MCF 10A (cell line): ENCODE results near the gene UTP4. TPM values are rescaled to one million over a fixed set of nuclear protein-coding genes. Genes with fewer than 3 reads are reported as not detected.

ENCODE experiments used
- BruUV-seq: library from RNA; stranded (reverse); fragments of 400-500 nt; replicated peaks from 2 replicates; lab custom pipeline; 2021; lab: Mats Ljungman, UMichigan
- CTCF ChIA-PET: fragments of 300-600 bp; sonication (Branson Sonifier 250); formaldehyde crosslinking; extraction: SDS; loops from one replicate; lab custom pipeline; 2021; ENCODE audit warnings: antibody characterized with exemption, inconsistent platforms; lab: Yijun Ruan, JAX
- POLR2A ChIA-PET: fragments of 300-600, 350-650 bp; sonication (Branson Sonifier 250); formaldehyde crosslinking; extraction: SDS; loops from one replicate; lab custom pipeline; 2020; ENCODE audit warnings: antibody characterized with exemption, inconsistent platforms; lab: Yijun Ruan, JAX
- DNase-seq: peaks from one replicate; pipeline ENCODE4 v3.0.0-alpha.2; 2018; ENCODE audit not compliant: unreplicated experiment
- H3K27ac Mint-ChIP-seq: one replicate; pipeline ENCODE4 v1.8.0; 2022; ENCODE audit warnings: mild to moderate bottlenecking, low read depth, mixed read lengths; ENCODE audit not compliant: unreplicated experiment
- H3K27me3 Mint-ChIP-seq: one replicate; pipeline ENCODE4 v1.8.0; 2022; ENCODE audit warnings: mixed read lengths; ENCODE audit not compliant: insufficient read depth, unreplicated experiment
- H3K36me3 Mint-ChIP-seq: one replicate; pipeline ENCODE4 v1.8.0; 2022; ENCODE audit warnings: mild to moderate bottlenecking, moderate library complexity, mixed read lengths; ENCODE audit not compliant: insufficient read depth, unreplicated experiment
- H3K4me1 Mint-ChIP-seq: one replicate; pipeline ENCODE4 v1.8.0; 2022; ENCODE audit warnings: mixed read lengths; ENCODE audit not compliant: insufficient read depth, unreplicated experiment
- H3K4me3 Mint-ChIP-seq: one replicate; pipeline ENCODE4 v1.8.0; 2022; ENCODE audit warnings: mild to moderate bottlenecking, moderate library complexity, mixed read lengths; ENCODE audit not compliant: unreplicated experiment
- H3K9me3 Mint-ChIP-seq: one replicate; pipeline ENCODE4 v1.8.0; 2022; ENCODE audit warnings: mixed read lengths; ENCODE audit not compliant: unreplicated experiment
- intact Hi-C: fragments of 100-400 bp; cut with micrococcal nuclease; formaldehyde crosslinking; loops from 2 replicates; pipeline ENCODE4 v1.14.1; 2022
- total RNA-seq: library from RNA; stranded (reverse); gene quantifications from 2 replicates; pipeline ENCODE4 v1.2.3, GENCODE V29; 2022
- TF ChIP-seq, protein P1 (sequence below): fragments of 200-600 bp; IDR thresholded peaks from one replicate; pipeline ENCODE4 v1.8.0; 2022; ENCODE audit warnings: antibody characterized with exemption, mild to moderate bottlenecking; ENCODE audit not compliant: unreplicated experiment

Gene UTP4
- total RNA-seq, 1 experiment from 2014 or later, result 97.1 TPM

DNA sequence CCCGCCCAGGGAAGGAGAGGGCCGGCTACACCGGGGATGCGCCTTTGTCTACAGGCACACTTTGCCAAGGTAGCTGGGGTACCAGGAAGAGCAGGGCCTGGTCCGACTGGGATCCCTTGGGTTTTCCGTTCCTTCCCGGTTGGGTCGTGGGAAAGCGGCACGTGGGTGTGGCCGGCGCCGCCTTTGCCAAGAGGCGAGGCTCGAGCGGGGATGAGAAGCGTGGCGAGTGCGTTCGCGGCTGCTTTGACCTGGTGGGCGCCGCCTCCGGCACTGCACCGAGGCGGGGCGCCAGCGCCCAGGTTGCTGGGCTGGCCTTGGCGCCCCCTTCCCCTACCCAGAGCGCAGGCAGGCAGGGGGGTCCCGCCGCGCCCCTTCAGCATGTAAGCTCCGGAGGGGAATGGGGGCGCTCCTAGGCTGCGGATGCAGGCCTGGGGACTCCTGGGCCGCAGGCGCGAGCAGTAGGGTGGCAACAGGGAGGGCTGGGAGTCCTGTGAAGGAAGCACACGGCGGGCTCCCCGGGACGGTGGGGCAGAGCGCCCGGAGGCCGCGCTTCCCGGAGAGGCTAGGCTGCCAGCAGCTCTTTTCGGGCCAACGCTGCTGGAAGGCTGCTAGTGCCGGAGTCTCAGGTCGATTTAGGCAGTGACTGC lies 25.0 kb upstream of the UTP4 start:
- no peaks in the 10 kb centered on the region for H3K27me3 Mint-ChIP-seq
- H3K36me3 Mint-ChIP-seq, result peaks cover 11% of the 10 kb centered on the region
- H3K27ac Mint-ChIP-seq, result no peak overlapping the region
- ChIA-PET CTCF (interaction anchor here (0.6 to 4.4 kb wide), 5 partner anchors 17 to 205 kb away, joined by 3 to 47 read pairs (median 4); no protein-coding TSS in a partner anchor), POLR2A (interaction anchor here (0.5 to 0.9 kb wide), 3 partner anchors 37 to 575 kb away, joined by 3 to 4 read pairs (median 3); no protein-coding TSS in a partner anchor)
- H3K4me3 Mint-ChIP-seq, result peak overlapping the region; percentile 96
- intact Hi-C loops, result no loop called here
- TF ChIP-seq, protein P1, sequence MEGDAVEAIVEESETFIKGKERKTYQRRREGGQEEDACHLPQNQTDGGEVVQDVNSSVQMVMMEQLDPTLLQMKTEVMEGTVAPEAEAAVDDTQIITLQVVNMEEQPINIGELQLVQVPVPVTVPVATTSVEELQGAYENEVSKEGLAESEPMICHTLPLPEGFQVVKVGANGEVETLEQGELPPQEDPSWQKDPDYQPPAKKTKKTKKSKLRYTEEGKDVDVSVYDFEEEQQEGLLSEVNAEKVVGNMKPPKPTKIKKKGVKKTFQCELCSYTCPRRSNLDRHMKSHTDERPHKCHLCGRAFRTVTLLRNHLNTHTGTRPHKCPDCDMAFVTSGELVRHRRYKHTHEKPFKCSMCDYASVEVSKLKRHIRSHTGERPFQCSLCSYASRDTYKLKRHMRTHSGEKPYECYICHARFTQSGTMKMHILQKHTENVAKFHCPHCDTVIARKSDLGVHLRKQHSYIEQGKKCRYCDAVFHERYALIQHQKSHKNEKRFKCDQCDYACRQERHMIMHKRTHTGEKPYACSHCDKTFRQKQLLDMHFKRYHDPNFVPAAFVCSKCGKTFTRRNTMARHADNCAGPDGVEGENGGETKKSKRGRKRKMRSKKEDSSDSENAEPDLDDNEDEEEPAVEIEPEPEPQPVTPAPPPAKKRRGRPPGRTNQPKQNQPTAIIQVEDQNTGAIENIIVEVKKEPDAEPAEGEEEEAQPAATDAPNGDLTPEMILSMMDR, result no peak
- no peak for DNase-seq
- peaks cover 8% of the 10 kb centered on the region for H3K4me1 Mint-ChIP-seq
- BruUV-seq, result no TSS peak
- no peaks in the 10 kb centered on the region for H3K9me3 Mint-ChIP-seq

DNA sequence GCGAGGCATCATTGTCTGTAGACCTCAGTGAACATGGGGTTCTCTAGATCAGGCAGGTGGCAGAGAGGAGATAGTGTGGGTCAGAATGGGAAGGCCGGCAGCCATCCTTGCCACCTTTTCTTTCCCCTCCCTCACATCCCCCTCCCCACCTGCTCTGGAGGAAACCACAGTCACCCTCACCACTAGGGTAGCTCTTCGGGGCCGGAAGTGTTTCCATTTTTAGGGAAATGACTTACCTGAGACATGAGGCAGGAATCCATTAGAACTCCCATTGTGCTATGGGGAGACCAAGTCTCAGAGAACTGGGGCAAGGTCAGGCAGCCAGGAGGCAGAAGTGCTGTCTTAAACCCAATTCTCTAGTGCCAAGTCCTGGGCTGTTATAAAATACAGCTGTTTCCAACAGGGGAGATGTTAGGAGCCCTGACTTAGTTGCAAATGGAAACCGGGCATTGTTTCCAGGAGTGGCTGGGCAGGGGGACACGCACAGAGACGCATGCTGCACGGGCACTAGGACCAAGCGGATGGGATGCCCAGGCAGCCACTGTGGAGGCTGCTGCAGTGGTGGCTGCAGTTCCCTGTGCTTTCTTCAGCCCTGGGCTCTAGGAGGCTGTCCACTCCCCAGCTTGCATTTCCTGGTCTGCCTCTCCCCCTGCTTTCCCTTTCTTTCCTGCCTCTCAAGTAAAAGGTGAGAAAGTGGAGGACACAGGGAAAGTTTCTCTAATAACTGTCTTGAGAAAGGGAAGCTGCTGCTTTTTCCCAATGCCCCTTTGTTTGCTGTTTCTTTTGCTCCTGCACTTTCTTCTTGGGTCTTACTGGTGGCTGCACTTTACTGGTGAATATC lies 24.2 kb upstream of the UTP4 start:
- BruUV-seq, result no TSS peak
- ChIA-PET POLR2A (interaction anchor here (0.7 to 0.9 kb wide), 2 partner anchors 37 to 576 kb away, joined by 3 read pairs; no protein-coding TSS in a partner anchor), CTCF (interaction anchor here (0.6 to 4.4 kb wide), 7 partner anchors 14 to 265 kb away, joined by 3 to 47 read pairs (median 4); partner anchors contain the start of gene TANGO6)
- Mint-ChIP-seq H3K27ac (no peak overlapping the region), H3K36me3 (peaks cover 11% of the 10 kb centered on the region), H3K9me3 (no peaks in the 10 kb centered on the region), H3K27me3 (no peaks in the 10 kb centered on the region), H3K4me3 (no peak overlapping the region), H3K4me1 (peaks cover 8% of the 10 kb centered on the region)
- DNase-seq, result no peak
- TF ChIP-seq, protein P1, result no peak
- intact Hi-C loops, result no loop called here

DNA sequence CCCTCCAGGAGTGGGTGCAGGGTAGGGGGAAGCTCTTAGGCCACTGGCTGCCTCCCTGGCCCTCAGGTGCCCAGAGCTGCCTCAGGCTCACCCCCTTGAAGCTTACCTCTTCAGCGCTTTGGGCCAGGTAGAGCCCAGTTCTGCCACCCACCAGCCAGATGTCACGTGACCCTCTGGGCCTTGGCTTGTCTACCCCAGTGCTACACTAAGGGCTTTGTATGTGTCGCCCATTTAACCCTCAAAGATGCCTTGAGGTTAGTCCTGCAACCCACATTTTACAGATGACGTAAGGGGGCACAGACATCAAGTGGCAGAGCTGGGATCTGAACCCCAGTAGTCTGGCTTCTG lies 23.6 kb upstream of the UTP4 start:
- ChIA-PET CTCF (interaction anchor here (0.6 to 4.4 kb wide), 3 partner anchors 14 to 266 kb away, joined by 3 to 47 read pairs (median 5); partner anchors contain the start of gene TANGO6), POLR2A (no interaction called here)
- Mint-ChIP-seq H3K36me3 (peaks cover 11% of the 10 kb centered on the region), H3K27ac (no peak overlapping the region), H3K4me1 (peaks cover 8% of the 10 kb centered on the region), H3K27me3 (no peaks in the 10 kb centered on the region), H3K9me3 (no peaks in the 10 kb centered on the region), H3K4me3 (no peak overlapping the region)
- TF ChIP-seq, protein P1, result no peak
- no TSS peak for BruUV-seq
- intact Hi-C loops, result no loop called here
- DNase-seq, result no peak
